PC-9 (cell line): ENCODE results near the gene SCNN1B. TPM values are rescaled to one million over a fixed set of nuclear protein-coding genes. Genes with fewer than 3 reads are reported as not detected.

Source experiments
- BruUV-seq: library from RNA; stranded (reverse); fragments of 400-500 nt; replicated peaks from 2 replicates; lab custom pipeline; 2021; lab: Mats Ljungman, UMichigan
- CTCF ChIA-PET: fragments of 300-600 bp; sonication (Branson Sonifier 250); formaldehyde crosslinking; loops from one replicate; lab custom pipeline; 2022; ENCODE audit warnings: antibody characterized with exemption; lab: Charles Lee
- POLR2A ChIA-PET: fragments of 300-600 bp; sonication (Branson Sonifier 250); formaldehyde crosslinking; loops from one replicate; lab custom pipeline; 2022; ENCODE audit warnings: antibody characterized with exemption; ENCODE audit not compliant: unreplicated experiment; lab: Charles Lee
- DNase-seq, 2 experiments: peaks; one replicate each; pipeline versions ENCODE4 v3.0.0 to v3.0.0-alpha.2; 2015 to 2022; ENCODE audit warnings: mixed read lengths in 1 of 2
- H2AFZ ChIP-seq: fragments of 200-600 bp; sonication (generic); 2 replicates; pipeline ENCODE4 v1.8.1; 2017; ENCODE audit warnings: antibody characterized with exemption
- H3F3A ChIP-seq: fragments of 200-600 bp; sonication (generic); 2 replicates; pipeline ENCODE4 v1.8.1; 2017; ENCODE audit warnings: antibody characterized with exemption, mild to moderate bottlenecking, low read depth; ENCODE audit not compliant: insufficient read depth
- H3K27ac ChIP-seq: fragments of 200-600 bp; sonication (generic); 2 replicates; pipeline ENCODE4 v1.6.1; 2016; ENCODE audit warnings: mixed run types
- H3K27me3 ChIP-seq: fragments of 200-600 bp; sonication (generic); 2 replicates; pipeline ENCODE4 v1.6.1; 2016; ENCODE audit warnings: low read depth, mixed run types; ENCODE audit not compliant: insufficient read depth
- H3K36me3 ChIP-seq: fragments of 200-600 bp; sonication (generic); 2 replicates; pipeline ENCODE4 v1.6.1; 2016; ENCODE audit warnings: low read depth, mixed run types
- H3K4me1 ChIP-seq: fragments of 200-600 bp; sonication (generic); replicated peaks from 2 replicates; pipeline ENCODE4 v1.6.1; 2016; ENCODE audit warnings: mixed run types; ENCODE audit not compliant: insufficient read depth
- H3K4me2 ChIP-seq: fragments of 200-600 bp; sonication (generic); 2 replicates; pipeline ENCODE4 v1.6.1; 2017; ENCODE audit warnings: mixed run types
- H3K4me3 ChIP-seq: fragments of 200-600 bp; sonication (generic); 2 replicates; pipeline ENCODE4 v1.6.1; 2016; ENCODE audit warnings: mixed run types
- H3K79me2 ChIP-seq: fragments of 200-600 bp; sonication (generic); 2 replicates; pipeline ENCODE4 v1.6.1; 2017; ENCODE audit warnings: low read depth, mixed run types
- H3K9me2 ChIP-seq: fragments of 200-600 bp; sonication (generic); 2 replicates; pipeline ENCODE4 v1.8.1; 2017; ENCODE audit warnings: mild to moderate bottlenecking; ENCODE audit not compliant: insufficient read depth
- H3K9me3 ChIP-seq: fragments of 200-600 bp; sonication (generic); 2 replicates; pipeline ENCODE4 v1.8.1; 2016; ENCODE audit warnings: low read depth; ENCODE audit not compliant: insufficient read depth
- H4K20me1 ChIP-seq: fragments of 200-600 bp; sonication (generic); 2 replicates; pipeline ENCODE4 v1.8.1; 2017; ENCODE audit not compliant: insufficient read depth
- CTCF ChIP-seq: fragments of 200-600 bp; sonication (generic); conservative IDR thresholded peaks from 2 replicates; pipeline ENCODE4 v1.6.1; 2017; ENCODE audit warnings: mixed run types, antibody characterized with exemption, mild to moderate bottlenecking, moderate library complexity
- EZH2 ChIP-seq: fragments of 200-600 bp; sonication (generic); IDR thresholded peaks from 2 replicates; pipeline ENCODE4 v1.8.0; 2017; ENCODE audit warnings: antibody characterized with exemption, low read depth
- intact Hi-C: fragments of 100-400 bp; cut with micrococcal nuclease; formaldehyde crosslinking; loops from one replicate; pipeline ENCODE4 v1.10.0; 2022; ENCODE audit not compliant: unreplicated experiment
- total RNA-seq: library from RNA; stranded (reverse); gene quantifications from 2 replicates; pipeline ENCODE4 v1.2.3, GENCODE V29; 2021

SCNN1B gene
- total RNA-seq, 1 experiment from 2014 or later, result 0.57 TPM

DNA sequence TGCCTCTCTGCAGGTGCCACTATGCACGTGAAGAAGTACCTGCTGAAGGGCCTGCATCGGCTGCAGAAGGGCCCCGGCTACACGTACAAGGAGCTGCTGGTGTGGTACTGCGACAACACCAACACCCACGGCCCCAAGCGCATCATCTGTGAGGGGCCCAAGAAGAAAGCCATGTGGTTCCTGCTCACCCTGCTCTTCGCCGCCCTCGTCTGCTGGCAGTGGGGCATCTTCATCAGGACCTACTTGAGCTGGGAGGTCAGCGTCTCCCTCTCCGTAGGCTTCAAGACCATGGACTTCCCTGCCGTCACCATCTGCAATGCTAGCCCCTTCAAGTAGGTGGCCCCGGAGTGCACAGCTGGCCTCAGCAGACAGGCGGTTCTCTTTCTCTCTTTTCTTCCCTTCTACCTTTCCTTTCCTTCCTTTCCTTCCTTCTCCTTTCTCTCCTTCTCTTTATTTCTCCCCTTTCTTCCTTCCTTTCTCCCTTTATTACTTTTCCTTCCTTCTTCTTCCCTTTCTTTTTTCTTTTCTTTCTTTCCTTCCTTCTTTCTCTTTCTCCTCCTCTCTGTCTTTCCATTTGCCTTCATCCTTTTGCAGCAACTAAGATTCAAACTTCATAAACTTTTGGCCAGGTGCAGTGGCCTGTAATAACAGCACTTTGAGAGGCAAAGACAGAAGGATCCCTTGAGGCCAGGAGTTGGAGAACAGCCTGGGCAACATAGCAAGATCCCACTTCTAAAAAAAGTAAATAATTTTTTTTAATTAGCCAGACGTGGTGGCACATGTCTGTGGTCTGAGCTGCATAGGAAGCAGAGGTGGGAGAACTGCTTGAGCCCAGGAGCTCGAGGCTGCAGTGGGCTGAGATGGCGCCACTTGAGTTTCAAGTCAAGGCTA, 46.7 kb downstream of the SCNN1B start:
- Histone ChIP-seq H3K4me3 (no peak overlapping the region), H3K27me3 (no peaks in the 10 kb centered on the region), H2AFZ (no peak overlapping the region), H3F3A (no peaks in the 10 kb centered on the region), H4K20me1 (no peaks in the 10 kb centered on the region), H3K27ac (no peak overlapping the region), H3K36me3 (no peaks in the 10 kb centered on the region), H3K9me2 (no peaks in the 10 kb centered on the region), H3K79me2 (no peaks in the 10 kb centered on the region), H3K9me3 (no peaks in the 10 kb centered on the region), H3K4me1 (no peaks in the 10 kb centered on the region), H3K4me2 (no peak overlapping the region)
- no TSS peak for BruUV-seq
- CTCF ChIA-PET, result no interaction called here
- POLR2A ChIA-PET, result no interaction called here
- intact Hi-C loops, result no loop called here
- no peak for DNase-seq
- no peak for TF ChIP-seq EZH2
- TF ChIP-seq CTCF, result no peak

DNA sequence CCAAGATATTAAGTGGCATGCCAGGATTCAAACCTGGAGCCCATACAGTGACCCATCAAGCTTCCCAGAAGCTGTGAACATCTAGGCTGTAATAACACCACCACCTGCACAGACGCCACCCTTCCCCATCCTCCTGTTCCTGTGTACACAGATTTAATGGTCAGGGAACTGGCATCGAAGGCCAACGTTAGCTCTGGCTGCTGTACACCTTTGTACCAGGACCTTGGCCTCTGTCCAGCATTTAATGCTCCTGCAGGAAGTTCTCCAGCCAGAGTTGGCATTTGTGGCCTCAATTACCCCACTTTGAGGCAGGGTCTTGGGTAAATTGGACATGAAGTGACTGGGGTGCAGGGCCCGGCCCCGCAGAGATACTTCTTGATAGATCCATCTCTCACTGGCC, 49.3 kb downstream of the SCNN1B start:
- ChIA-PET CTCF (no interaction called here), POLR2A (no interaction called here)
- Histone ChIP-seq H3K27ac (no peak overlapping the region), H3K4me1 (no peaks in the 10 kb centered on the region), H3K9me2 (no peaks in the 10 kb centered on the region), H3K79me2 (no peaks in the 10 kb centered on the region), H4K20me1 (no peaks in the 10 kb centered on the region), H3K4me2 (no peak overlapping the region), H3K4me3 (no peak overlapping the region), H3K27me3 (no peaks in the 10 kb centered on the region), H3K36me3 (no peaks in the 10 kb centered on the region), H2AFZ (no peak overlapping the region), H3K9me3 (no peaks in the 10 kb centered on the region), H3F3A (no peaks in the 10 kb centered on the region)
- intact Hi-C loops, result no loop called here
- DNase-seq, result no peak
- no peak for TF ChIP-seq CTCF
- no peak for TF ChIP-seq EZH2
- BruUV-seq, result no TSS peak

DNA sequence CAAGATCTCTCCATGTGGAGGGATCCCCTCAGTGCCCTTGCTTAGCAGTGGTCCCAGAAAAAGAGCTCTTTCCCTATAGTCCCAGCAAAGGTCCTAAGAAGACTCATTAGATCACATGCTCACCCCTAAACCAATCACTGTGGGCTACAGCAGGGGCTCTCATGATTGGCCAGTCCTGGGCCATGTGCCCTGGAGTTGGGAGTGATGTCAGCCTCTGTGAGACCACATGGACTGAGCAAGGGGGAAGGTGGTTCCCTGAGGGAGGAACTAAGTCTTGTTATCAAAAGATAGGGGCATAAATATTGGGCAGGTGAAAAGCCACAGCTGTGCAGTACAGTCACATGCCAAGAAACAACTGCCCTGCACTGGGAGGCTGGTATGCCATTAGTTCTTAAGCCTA, 51.3 kb downstream of the SCNN1B start:
- Histone ChIP-seq H3K4me3 (no peak overlapping the region), H3K4me1 (no peaks in the 10 kb centered on the region), H2AFZ (no peak overlapping the region), H3K4me2 (no peak overlapping the region), H3K9me3 (no peaks in the 10 kb centered on the region), H4K20me1 (no peaks in the 10 kb centered on the region), H3F3A (no peaks in the 10 kb centered on the region), H3K36me3 (no peaks in the 10 kb centered on the region), H3K79me2 (no peaks in the 10 kb centered on the region), H3K27ac (no peak overlapping the region), H3K9me2 (no peaks in the 10 kb centered on the region), H3K27me3 (no peaks in the 10 kb centered on the region)
- POLR2A ChIA-PET, result no interaction called here
- no peak for DNase-seq
- CTCF ChIA-PET, result no interaction called here
- BruUV-seq, result no TSS peak
- TF ChIP-seq CTCF (no peak), EZH2 (no peak)
- intact Hi-C loops, result no loop called here
